Mucosa of descending colon (tissue), 3 donors: ENCODE measurements around the gene QARS1. TPM values are rescaled to one million over a fixed set of nuclear protein-coding genes. Genes with fewer than 3 reads are reported as not detected.

ENCODE experiments used
- ATAC-seq: fragments of 200-7000 bp; cut with Tn5 transposase; one replicate; pipeline ENCODE4 v1.9.1; 2020; ENCODE audit warnings: mild to moderate bottlenecking, moderate library complexity
- DNase-seq, 3 donors: peaks; one replicate each; pipeline ENCODE4 v3.0.0-alpha.2; 2020
- H3K36me3 ChIP-seq: fragments of 200-600 bp; one replicate; pipeline ENCODE4 v1.8.0; 2021; ENCODE audit warnings: low read depth, mild to moderate bottlenecking
- H3K4me1 ChIP-seq: fragments of 200-600 bp; one replicate; pipeline ENCODE4 v1.8.0; 2021; ENCODE audit warnings: low read depth, mild to moderate bottlenecking
- H3K4me3 ChIP-seq: fragments of 200-600 bp; one replicate; pipeline ENCODE4 v1.8.0; 2021; ENCODE audit warnings: mild to moderate bottlenecking
- H3K9me3 ChIP-seq: fragments of 200-600 bp; one replicate; pipeline ENCODE4 v1.8.0; 2021; ENCODE audit warnings: mild to moderate bottlenecking
- CTCF ChIP-seq: fragments of 200-600 bp; IDR thresholded peaks from one replicate; pipeline ENCODE4 v1.8.0; 2022; ENCODE audit warnings: antibody characterized with exemption, mild to moderate bottlenecking
- intact Hi-C, 2 donors: fragments of 100-400 bp; cut with DNase I in 1 of 2; cut with micrococcal nuclease in 1 of 2; formaldehyde crosslinking; loops; one replicate each; pipeline versions ENCODE4 v1.11.0 to v1.11.1; 2022; cut with DNase I, micrococcal nuclease
- total RNA-seq, 3 donors: library from RNA; stranded (reverse); fragmentation: NEBNext Ultra II Directional in 2 of 3; extraction: Animal tissue kit (Norgen Biotek cat#: 25700) in 2 of 3; gene quantifications; one replicate each; pipeline versions ENCODE4 v1.2.1 to v1.2.4, GENCODE V29; 2021 to 2023
- donor health status: DM: no; HTN: no; CAD: no; lungs with moderate emphysema.
- donor health status: DM: no; HTN: no; CAD: no.
- donor health status: DM: no; HTN: yes; CAD: no.

Gene QARS1
- total RNA-seq, 3 donors from 2014 or later, result 235 to 415 (median 373) TPM

- ATAC-seq (no peak), DNase-seq (no peak)
- no peak for TF ChIP-seq CTCF
- no peak overlapping the region for H3K4me3 ChIP-seq
- peaks cover 20% of the 10 kb centered on the region for H3K4me1 ChIP-seq
- intact Hi-C loops, result no loop called here
- H3K9me3 ChIP-seq, result no peaks in the 10 kb centered on the region
- no peaks in the 10 kb centered on the region for H3K36me3 ChIP-seq
Observed at GRCh38 chr3:49122886-49123545, 18.5 kb upstream of the QARS1 start.

- Histone ChIP-seq H3K9me3 (no peaks in the 10 kb centered on the region), H3K4me1 (peaks cover 20% of the 10 kb centered on the region), H3K4me3 (no peak overlapping the region), H3K36me3 (no peaks in the 10 kb centered on the region)
- DNase-seq (no peak), ATAC-seq (no peak)
- no peak for TF ChIP-seq CTCF
- intact Hi-C loops, result no loop called here
Observed at GRCh38 chr3:49122451-49122850, 17.9 kb upstream of the QARS1 start.

GRCh38 chr3:49122022-49122421, 17.5 kb upstream of the QARS1 start:
- Histone ChIP-seq H3K9me3 (no peaks in the 10 kb centered on the region), H3K4me1 (peaks cover 20% of the 10 kb centered on the region), H3K4me3 (no peak overlapping the region), H3K36me3 (peaks cover 1% of the 10 kb centered on the region)
- no peak for TF ChIP-seq CTCF
- ATAC-seq (no peak), DNase-seq (no peak)
- intact Hi-C loops, result no loop called here

- ATAC-seq, result no peak
- Histone ChIP-seq H3K4me3 (no peak overlapping the region), H3K9me3 (no peaks in the 10 kb centered on the region), H3K36me3 (peaks cover 8% of the 10 kb centered on the region), H3K4me1 (peaks cover 20% of the 10 kb centered on the region)
- DNase-seq, result peak in 1 of 3 donors; percentile 53
- TF ChIP-seq CTCF, result no peak
- intact Hi-C loops, result no loop called here
Observed at GRCh38 chr3:49121132-49121736, 16.7 kb upstream of the QARS1 start.

GRCh38 chr3:49120438-49121131, 16.0 kb upstream of the QARS1 start, which contains the start of gene USP19:
Gene USP19, minus strand, starts transcription at chr3:49120823. Its CDS starts 1,678 bp downstream, at chr3:49119145.
- peak; percentile 8 for TF ChIP-seq CTCF
- Histone ChIP-seq H3K4me1 (peaks cover 20% of the 10 kb centered on the region), H3K4me3 (peak within 1 kb of the TSS; percentile 96), H3K36me3 (peaks cover 14% of the 10 kb centered on the region), H3K9me3 (no peaks in the 10 kb centered on the region)
- DNase-seq (peak; percentile 98), ATAC-seq (peak; percentile 97)
- intact Hi-C loops, result no loop called here
